DMS 273 (cell line): ENCODE measurements around the gene CFAP100.

Experiments
- DNase-seq: peaks from one replicate; lab custom pipeline; 2025; ENCODE audit not compliant: unreplicated experiment; lab: John Stamatoyannopoulos, UW

Gene CFAP100

DNA sequence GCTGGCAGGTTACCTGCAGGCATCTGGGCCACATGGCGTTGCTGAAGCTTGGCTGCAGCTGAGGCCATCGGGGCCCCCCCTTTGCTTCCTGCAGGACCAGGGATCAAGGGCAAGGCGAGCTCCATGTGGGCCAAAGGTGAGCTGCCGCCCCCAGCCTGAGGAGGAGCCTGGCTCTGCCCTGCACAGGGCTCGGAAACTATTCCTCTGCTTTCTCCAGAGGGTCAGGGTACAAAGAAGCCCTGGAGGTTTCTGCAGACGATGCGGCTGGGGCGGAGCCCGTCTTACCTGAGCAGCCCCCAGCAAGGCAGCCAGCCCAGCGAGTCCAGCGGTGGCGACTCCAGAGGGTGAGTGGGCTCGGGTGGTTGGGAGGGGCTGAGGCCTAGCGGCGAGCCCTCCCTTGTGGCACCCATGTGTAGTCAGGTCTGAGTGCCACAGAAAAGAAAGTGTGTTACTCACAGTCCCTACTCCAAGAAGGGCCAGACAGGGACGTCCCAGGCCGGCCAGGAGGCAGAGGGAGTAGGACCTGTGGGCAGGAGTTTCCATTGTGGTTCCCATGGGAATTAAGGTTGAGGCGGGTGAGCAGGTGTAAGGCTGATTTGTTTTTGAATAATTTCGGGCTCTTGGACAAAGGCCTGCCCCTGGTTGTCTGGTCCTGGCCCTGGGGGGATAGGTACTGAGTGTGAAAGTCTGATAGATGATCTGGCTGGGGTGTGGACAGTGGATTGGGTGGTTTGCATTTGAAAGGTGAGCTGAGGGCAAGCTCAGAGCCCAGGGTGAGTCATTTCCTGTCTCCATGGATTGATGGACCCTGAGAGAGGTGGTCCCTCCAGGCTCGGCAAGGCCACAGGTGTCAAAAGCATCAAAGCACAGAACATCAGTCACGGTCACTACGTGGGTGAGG, 25.4 kb downstream of the CFAP100 start:
- DNase-seq = no peak

DNA sequence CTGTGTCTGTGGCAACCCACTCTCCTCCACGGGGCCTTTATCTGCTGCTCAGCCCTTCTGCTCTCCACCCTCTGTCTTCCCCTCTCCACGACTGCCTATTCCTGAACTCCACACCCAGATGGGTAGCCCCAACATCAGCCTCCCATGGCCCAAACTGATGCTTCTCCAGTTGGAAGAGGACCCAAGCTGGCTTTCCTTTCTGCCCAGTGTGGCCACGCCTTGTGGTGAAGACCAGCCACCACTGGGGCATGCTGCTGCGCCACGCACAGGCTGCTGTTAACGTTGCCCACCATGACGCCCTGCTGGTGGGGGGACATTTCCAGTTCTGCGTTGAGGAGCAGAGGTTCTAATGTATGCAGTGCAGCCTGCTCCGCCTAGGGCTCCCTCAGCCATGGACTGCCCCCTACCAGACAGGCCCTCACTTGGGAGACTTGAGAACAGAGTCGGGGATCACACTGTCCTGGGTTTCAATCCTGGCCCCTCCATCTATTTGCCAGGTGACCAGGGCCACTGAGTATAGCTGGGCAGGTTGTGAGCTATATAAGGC, 26.9 kb downstream of the CFAP100 start:
- DNase-seq = no peak

DNA sequence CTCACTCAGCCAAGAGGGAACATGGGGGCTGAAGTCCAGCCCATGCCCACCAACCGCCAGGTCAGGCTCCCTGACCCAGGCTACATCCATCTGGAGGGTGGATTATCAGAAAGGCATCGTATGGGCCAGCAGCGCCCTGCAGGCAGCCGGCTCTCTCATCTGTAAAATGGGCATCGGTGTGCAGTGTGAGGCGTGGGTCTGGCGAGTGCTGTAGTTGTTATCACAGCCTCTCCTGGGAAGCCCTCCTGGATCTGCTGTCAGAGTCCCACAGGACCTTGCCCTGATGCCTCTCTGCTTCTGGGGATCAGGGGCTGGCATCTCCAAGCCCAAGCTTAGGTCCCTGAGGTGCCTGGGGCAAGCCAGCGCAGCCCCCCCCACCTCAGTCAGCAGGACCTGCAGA, 27.4 kb downstream of the CFAP100 start:
- no peak for DNase-seq

DNA sequence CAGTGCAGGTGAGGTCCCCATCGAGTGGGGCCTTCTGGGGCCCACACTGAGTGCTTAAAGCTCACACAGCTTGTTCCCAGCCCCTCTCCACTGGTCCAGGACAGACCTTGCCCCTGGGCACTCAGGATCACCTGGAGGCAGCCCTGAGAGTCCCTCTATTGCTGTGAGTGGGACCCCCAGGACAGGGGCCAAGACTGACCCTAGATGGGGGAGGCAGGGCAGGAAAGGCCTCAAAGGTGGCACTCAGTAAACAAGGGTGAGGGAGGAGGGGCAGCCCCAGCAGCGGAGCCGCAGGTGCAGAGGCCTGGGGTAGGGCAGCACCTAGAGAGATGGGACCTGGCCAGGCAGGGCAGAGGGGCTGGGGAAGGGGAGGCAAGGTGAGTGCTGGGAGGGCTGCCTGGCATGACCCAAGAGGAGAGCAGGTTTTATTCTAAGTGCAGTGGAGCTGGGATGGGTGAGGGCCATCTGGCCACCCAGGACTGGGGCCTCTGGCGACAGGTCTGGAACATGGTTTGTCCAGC, 27.9 kb downstream of the CFAP100 start:
- no peak for DNase-seq

DNA sequence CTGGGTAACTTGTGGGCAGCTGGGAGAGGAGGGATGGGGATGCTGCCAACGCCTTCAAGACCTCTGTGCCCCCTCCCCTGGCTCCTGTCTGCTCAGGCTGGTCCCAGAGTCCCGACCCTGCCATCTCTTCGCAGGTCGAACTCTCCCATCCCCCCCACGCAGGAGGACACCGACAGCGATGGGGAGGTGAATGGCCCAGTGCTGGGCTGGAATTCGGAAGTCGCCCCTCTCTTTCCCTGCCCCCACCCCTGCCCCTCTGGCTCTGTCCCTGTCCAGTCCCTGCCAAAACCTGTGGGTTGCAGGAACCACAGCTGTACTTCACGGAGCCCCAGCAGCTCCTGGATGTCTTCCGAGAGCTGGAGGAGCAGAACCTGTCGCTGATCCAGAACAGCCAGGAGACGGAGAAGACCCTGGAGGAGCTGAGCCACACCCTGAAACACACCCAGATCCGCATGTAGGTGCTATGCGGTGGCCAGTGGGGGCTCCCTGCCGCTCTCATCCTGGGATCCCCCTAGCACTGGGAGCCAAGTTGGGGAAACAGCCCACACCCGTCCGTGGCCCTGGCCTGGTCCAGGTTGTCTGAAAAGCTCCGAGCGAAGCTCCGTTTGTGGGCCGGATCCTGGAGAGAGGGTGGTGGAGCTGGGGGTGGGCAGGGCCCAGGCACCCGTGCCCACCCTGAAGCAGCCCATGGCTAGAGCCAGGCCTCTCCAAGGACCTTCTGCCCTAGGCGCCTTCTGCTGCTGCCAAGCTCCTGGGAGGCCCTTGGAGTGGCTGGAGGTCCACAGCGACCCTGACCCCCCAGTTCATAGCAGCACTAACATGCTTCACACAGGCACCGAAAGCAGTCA, 28.7 kb downstream of the CFAP100 start:
- no peak for DNase-seq

DNA sequence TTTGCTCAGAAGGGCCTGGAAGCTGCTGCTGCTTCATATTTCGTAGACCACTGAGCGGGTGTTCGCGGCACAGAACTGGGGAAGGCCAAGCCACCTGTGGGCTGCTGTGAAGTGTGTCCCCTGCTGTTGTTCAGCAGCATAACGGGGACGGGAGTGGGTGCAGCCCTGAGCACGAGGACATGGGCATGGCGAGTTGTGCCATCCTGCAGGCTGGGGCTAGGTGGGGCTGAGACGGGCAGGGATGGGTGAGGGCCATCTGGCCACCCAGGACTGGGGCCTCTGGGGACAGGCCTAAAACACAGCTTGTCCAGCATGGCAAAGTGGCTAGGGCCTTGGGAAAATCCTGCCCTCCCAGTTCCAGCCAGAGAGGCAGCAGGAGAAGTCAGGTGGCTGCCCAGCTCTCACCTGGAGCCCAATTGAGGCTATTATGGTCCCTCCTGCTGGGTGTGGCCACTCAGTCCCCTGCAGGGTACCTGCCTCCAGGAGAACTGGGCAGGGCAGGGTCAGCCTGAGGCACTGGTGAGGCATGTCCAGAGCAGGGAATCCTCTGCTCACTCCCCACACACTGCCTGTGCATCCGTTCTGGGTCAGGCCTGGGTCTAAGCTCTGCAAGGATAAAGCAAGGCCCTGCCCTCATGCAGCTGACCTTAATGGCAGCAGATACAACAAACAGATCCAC, 29.5 kb downstream of the CFAP100 start:
- DNase-seq = no peak

DNA sequence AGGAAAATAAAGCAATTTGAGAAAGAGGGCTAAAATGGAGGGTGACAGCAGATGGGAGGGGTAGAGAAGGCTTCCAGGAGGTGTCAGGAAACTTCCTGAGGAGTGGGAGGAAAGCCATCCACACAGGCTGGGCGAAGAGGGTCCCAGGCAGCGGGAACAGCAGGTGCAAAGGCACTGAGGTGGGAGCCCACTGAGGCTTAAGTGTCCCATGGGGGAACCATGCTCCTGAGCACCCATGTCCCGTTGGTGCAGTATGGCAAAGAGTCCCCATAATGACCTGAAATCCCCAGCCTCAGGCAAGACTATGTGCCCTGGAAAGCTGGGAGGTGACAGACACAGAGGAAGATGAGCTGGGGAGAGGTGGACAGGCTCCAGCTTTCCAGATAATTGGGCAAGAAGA, 30.0 kb downstream of the CFAP100 start:
- DNase-seq = no peak

DNA sequence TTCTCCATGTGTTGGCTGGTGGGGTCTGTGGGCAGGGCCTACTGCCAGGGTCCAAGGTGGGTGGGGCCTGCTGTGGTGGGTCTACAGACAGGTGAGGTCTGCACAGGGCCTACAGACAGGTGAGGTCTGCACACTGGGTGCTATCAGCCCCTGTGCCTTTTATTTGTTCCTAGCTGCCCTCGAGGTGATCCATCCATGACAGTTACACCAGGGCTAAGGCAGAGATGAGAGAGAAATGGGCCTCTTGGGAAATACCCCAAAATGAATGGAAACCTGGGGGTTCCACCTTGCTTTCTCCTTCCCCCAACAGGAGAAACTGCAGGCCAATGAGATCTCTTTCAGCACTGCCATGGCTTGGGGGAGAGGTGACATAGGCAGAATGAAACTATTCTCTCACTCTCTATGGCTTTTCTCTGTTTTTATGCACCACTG, 36.4 kb downstream of the CFAP100 start:
- DNase-seq = no peak

DNA sequence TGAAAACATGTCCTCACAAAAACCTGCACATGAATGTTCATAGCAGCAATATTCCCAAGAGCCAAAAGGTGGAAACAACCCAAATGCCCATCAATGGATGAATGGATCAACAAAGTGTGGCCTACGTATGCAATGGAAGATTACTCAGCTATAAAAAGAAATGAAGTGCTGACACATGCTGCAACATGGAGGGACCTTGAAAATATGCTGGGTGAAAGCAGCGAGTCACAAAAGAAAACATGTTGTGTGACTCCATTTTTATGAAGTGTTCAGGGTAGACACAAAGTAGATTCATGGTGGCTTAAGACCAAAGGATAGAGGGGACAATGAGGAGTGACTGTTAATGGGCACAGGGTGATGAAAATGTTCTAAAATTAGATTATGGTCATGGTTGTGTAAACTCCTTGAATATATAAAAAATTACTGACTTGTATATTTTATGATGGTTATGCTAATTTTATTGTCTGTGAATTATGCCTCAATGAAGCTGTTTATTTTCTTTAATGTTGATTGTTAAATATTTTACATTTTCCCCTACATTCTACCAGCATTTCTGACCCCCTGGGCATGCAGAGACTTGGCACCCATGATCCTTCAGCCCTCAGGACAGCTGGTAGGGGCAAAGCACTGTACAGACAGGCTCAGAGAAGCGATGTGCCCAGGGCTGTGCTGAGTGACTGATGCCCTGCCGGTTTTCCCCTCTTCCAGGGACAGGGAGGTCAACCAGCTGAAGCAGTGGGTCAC, 37.8 kb downstream of the CFAP100 start:
- no peak for DNase-seq

DNA sequence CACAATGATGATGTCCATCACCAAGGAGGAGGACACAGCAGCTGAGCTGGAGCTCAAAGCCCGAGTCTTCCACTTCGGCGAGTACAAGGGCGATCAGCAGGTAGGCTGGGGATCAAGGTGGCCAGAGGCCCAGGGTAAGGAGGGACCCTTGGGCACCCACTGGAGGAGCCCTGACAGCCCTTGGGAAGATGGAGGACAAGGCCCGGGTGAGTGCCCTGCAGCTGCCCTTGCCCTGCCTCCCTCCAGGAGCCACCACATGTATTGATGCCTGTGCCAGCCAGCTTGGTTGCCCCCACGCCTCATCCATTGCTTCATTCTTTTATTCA, 38.4 kb downstream of the CFAP100 start:
- no peak for DNase-seq

DNA sequence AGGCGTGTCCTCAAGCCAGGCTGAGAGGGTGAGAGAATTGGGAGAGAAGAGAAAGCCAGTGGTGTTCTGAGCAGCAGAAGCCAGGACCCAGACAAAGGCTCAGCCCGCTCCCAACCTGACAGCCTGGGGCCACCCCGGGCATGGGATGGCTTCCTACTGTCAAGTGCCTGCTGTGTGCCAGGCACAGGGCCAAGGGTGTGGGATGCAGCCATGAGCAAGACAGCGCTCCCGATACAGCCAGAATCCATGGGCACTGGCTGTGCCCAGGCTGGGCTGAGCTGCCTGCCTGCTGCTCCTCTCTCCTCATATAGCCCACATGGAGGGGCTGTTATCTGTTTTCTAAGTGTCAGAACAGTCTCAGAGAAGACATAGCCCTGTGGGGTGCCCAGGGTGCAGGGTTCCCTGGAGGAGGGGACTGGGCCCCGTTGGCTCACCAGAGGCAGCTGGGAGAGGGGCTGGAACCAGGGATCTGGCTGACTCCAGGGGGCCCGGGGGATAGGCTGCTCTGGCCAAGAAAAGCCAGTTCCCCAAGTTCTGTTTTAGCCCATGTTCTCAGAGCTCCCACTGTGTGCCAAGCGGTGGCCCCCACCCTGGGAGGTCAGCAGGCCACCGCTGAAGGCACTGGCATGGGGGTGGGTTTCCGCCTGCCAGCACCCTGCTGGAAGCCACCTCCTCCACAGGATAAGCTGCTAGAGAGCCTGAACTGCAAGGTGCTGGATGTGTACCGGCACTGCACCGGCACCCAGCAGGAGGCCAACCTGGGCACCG, 39.0 kb downstream of the CFAP100 start:
- DNase-seq = peak; percentile 61

DNA sequence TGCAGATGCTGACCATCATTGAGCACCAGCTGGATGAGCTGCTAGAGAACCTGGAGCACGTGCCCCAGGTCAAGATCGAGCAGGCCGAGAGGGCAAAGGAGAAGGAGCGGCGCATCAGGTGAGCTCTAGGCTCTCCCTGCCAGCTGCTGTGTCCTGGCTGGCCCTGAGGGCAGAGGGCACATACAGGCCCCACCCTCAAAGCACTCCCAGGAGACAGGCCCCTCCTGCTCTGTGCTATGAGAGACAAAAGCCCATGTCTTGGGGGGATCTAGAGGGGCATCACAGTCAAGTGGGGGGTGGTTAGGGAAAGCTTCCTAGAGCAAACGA, 39.5 kb downstream of the CFAP100 start:
- DNase-seq = no peak

DNA sequence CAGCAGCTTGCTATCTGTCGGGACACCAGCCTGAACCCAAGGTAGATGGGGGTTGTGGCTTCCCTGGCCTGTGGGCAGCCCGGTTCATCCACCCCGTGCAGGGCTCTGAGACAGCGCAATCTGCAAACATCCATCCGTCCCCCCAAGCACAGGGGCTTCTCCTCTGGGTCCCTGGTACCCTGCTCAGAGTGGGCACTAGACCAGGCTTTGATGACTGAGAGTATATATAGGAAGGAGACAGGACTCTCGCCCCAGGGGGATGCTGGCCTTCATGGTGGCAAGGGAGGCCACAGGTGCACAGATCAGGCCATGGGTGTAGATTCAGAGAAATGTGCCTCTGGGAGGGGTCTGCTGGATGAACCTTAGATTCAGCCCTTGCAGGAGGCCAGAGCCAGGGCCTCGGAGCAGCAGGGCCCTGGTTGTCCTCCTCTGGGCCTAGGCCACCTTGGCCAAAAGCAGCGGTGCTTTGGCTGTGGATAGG, 40.3 kb downstream of the CFAP100 start:
- DNase-seq = no peak

DNA sequence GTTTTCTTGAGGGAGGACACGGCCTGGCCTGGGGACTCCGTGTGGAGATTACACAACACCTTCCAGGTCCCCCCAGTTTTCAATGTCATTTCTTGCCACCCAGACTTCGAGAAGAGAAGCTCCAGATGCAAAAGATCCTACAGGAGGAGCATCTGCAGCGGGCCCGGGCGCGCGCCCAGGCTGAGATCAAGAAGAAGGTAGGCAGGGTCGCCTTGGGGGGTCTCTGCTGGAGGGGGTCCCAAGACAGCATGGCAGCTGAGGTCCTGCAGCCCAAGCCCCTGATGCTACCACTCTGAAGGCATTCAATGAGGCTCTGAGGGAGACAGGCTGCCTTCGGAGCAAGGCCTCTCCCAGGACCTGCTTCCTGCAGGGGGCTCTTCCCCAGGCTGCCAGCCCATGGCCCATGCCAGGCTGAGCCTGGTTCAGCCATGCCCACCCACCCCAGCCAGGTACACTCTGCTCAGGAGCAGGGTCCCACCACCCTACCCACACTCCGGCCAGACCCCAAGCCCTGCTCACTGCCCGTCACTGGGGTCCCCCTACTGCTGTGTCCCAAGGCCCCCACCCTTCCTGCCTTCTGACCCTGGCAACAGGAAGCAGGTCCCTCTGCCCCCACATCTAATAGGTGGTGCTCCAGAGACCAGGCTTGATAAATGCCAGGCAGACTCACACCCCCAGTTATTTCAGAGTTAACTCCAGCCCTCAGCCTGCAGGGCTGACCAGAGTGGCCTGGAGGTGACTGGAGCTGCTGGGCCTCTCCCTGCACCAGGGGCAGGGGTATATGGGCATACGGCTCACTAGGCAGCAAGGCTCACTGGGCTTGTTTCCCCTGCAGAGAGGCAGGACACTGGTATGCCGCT, 41.0 kb downstream of the CFAP100 start:
- DNase-seq = no peak

DNA sequence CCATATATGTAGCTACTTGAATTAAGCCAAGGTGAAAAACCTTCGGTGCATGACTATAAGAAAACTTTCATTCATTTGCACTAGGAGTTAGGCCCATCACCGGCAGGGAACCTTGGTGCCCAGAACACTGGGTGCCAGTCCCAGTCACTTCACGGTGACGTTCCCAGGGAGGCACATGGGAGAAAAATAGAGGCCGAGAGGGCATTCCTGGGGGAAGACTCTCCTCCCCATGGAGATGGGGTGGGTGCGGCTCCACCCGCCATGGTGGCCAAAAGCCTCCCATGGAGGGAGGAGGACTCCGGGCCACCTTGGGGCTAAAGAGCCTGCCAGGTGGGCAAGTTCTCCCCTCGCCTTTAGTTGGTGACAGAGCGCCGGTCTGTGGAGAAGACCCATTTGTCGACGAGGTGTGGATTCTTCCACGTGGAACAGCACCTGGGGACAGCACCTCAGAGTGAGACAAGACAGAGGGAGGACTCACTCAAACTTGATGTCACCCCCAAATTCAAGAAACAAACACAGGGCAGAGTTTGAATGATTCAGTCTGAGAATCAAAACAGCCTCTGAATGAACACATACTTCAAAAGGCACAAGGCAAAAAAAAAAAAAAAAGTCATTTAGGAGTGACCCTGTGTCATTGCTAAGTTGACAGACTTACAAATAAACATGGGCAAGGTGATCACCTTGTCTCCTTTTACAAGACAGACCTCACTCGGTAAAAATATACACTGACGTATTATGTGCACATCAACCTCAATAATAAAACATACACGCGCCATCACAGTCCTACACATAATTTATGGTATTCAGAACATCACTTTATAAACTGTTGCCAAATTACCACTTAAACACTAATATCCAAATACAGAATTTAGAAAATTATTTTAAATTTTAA, 42.4 kb downstream of the CFAP100 start:
- DNase-seq = no peak

DNA sequence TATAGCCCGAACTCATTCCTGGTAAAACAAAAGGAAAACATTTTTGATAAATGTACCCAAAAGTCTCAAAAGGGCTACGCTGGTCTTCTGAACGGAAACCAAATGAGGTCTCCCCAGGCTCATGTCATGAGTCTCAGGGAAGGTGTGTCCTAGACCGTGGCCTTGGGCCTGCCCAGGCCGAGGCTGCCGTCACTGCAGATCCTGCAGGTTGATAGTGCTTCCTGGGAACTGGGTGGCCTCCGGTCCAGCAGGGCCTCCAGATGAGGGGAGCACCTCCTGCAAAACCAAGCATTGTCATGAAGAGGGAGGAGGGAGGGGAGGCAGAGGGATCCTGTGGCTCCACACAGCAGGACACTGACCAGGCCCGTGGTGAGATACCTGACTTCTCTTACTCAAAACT, 43.5 kb downstream of the CFAP100 start:
- DNase-seq = no peak

DNA sequence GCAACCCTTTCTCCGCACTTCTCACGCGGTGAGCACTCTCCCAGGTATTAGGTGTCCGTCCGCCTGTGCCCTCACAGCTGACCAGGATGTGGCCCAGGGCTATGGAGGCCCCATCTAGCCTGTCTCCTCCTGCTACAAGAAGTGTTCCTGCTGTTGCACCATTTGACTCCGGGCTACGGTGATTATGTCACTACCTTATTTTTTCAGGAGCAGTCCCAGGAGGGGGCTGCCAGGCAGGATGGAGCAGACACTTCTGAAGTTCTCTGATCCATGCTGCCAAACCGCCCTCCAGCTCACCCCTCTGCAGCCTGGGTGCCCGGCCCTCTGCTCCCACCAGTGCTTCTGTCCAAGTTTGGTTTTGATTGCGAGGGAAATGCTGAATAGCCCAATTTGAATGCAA, 44.0 kb downstream of the CFAP100 start:
- no peak for DNase-seq
